ENCODE results near the gene ZNF619. TPM values are rescaled to one million over a fixed set of nuclear protein-coding genes. Genes with fewer than 3 reads are reported as not detected.

ZNF619 gene
- total RNA-seq, 1 donor from 2014 or later: 6.8 TPM

DNA sequence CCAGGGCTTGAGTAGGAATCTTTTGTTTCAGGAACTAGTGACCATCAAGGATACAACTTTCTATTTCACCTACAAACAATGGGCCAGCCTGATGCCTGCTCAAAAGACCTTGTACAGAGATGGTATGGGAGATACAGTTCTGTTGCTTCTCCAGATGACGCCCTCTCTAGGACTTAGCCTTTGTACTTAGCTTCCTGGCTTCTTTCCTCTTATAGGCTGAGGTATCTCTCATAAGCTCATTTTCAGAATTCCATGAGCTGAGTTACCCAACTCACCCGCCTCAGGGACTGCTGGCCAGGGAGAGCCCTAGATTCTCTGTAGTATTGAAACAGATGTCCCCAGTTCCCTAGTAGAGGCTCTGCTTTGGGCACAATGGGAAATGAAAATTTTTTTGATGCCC lies 20.4 kb downstream of the ZNF619 start:
- Histone ChIP-seq H3K36me3 (no peaks in the 10 kb centered on the region), H3K4me3 (no peak overlapping the region), H3K27ac (no peak overlapping the region), H3K4me1 (no peaks in the 10 kb centered on the region), H3K9me3 (no peaks in the 10 kb centered on the region), H3K27me3 (no peaks in the 10 kb centered on the region)
- DNase-seq: no peak
- intact Hi-C loops (cut with DNase I): no loop called here
- TF ChIP-seq CTCF (IDR thresholded peaks at IDR 0.05): no peak
- ATAC-seq: no peak

- intact Hi-C loops (cut with DNase I): no loop called here
- no peak for DNase-seq
- H3K27me3 ChIP-seq: no peaks in the 10 kb centered on the region
- H3K36me3 ChIP-seq: no peaks in the 10 kb centered on the region
- no peak for ATAC-seq
- no peaks in the 10 kb centered on the region for H3K9me3 ChIP-seq
- H3K4me3 ChIP-seq: no peak overlapping the region
- H3K4me1 ChIP-seq: peaks cover 5% of the 10 kb centered on the region
- no peak for TF ChIP-seq CTCF (IDR thresholded peaks at IDR 0.05)
- H3K27ac ChIP-seq: no peak overlapping the region
Observed at GRCh38 chr3:40499952-40500351, 23.0 kb downstream of the ZNF619 start.

- ATAC-seq (no peak), DNase-seq (no peak)
- Histone ChIP-seq H3K4me1 (peaks cover 14% of the 10 kb centered on the region), H3K27ac (no peak overlapping the region), H3K4me3 (no peak overlapping the region), H3K9me3 (no peaks in the 10 kb centered on the region), H3K27me3 (no peaks in the 10 kb centered on the region), H3K36me3 (no peaks in the 10 kb centered on the region)
- TF ChIP-seq CTCF (IDR thresholded peaks at IDR 0.05): no peak
- intact Hi-C loops (cut with DNase I): no loop called here
Observed at GRCh38 chr3:40502034-40502433, 25.1 kb downstream of the ZNF619 start.

DNA sequence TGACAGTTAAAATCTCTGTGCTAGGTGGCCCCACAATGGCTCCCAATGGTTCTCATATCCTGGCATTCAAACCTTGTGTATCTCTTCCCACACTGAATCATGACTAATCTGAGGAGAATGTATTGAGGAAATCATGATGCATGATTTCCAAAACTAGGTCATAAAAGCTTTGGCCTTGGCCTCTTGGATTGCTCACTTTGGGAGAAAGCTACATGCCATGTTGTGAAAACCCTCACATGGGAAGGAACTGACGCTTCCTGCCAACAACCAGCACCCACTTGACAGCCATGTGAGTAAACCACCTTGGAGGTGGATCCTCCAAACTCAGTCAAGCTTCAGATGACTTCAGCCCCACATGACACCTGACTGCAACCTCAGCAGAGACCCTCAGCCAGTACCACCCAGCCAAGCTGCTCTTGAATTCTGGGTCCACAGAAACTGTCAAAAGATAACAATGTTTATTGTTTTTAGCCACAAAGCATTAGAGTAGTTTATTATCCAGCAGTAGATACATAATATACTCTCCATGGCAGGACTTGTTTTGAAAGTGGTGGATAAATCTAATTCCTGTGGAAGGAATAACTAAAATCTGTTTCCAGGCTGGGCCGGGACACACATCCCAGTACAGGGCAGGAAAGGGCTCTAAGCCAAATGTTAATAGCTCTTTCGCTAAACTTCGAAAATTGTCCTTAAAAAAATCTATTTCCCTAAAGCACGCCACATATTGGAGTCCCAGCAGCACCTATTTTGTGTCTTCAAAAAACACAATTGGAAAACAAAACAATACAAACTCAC lies 27.9 kb downstream of the ZNF619 start:
- DNase-seq (no peak), ATAC-seq (peak; percentile 45)
- H3K36me3 ChIP-seq: peaks cover 6% of the 10 kb centered on the region
- H3K9me3 ChIP-seq: no peaks in the 10 kb centered on the region
- H3K27ac ChIP-seq: peak overlapping the region; percentile 82
- H3K27me3 ChIP-seq: no peaks in the 10 kb centered on the region
- intact Hi-C loops (cut with DNase I): no loop called here
- peaks cover 14% of the 10 kb centered on the region for H3K4me1 ChIP-seq
- no peak for TF ChIP-seq CTCF (IDR thresholded peaks at IDR 0.05)
- peak overlapping the region; percentile 70 for H3K4me3 ChIP-seq

- Histone ChIP-seq H3K36me3 (peaks cover 7% of the 10 kb centered on the region), H3K27me3 (no peaks in the 10 kb centered on the region), H3K27ac (peak within 1 kb of the TSS; percentile 82), H3K9me3 (no peaks in the 10 kb centered on the region), H3K4me3 (peak within 1 kb of the TSS; percentile 70), H3K4me1 (peaks cover 14% of the 10 kb centered on the region)
- intact Hi-C loops (cut with DNase I): no loop called here
- ATAC-seq (peak; percentile 97), DNase-seq (peak; percentile 92)
- peak; percentile 32 for TF ChIP-seq CTCF (IDR thresholded peaks at IDR 0.05)
Observed at GRCh38 chr3:40505599-40506462, 28.9 kb downstream of the ZNF619 start, which contains the start of gene ZNF620. TSS of gene ZNF620 (plus strand) at chr3:40506039. CDS start at chr3:40506353, 314 bp downstream.
